WERI-Rb-1 (cell line): ENCODE results near the gene HIP1.
"Not testable (repeated sequence)": the region's sequence is repeated elsewhere in the genome, so short reads cannot be mapped to it uniquely, and the experiment has no call there.

Experiments used
- DNase-seq: peaks from one replicate; pipeline ENCODE4 v3.0.0-alpha.2; 2020
- H3K27ac ChIP-seq: fragments of 250-450 bp; sonication (Bioruptor Pico); 2 replicates; pipeline ENCODE4 v1.5.1; 2020; ENCODE audit warnings: mild to moderate bottlenecking, moderate library complexity
- H3K27me3 ChIP-seq: fragments of 250-450 bp; sonication (Bioruptor Pico); 2 replicates; pipeline ENCODE4 v1.5.1; 2021; ENCODE audit warnings: mild to moderate bottlenecking, low read depth, moderate library complexity; ENCODE audit not compliant: insufficient read depth, severe bottlenecking
- H3K36me3 ChIP-seq: fragments of 250-450 bp; sonication (Bioruptor Pico); 2 replicates; pipeline ENCODE4 v1.5.1; 2020; ENCODE audit warnings: mild to moderate bottlenecking, moderate library complexity
- H3K4me3 ChIP-seq: 2 replicates; pipeline ENCODE4 v1.5.1; 2011; ENCODE audit warnings: low read depth, mild to moderate bottlenecking, control low read depth, low read length
- H3K9me3 ChIP-seq: fragments of 250-450 bp; sonication (Bioruptor Pico); 2 replicates; pipeline ENCODE4 v1.5.1; 2021; ENCODE audit warnings: mild to moderate bottlenecking, moderate library complexity; ENCODE audit not compliant: severe bottlenecking
- CTCF ChIP-seq: IDR thresholded peaks from 2 replicates; pipeline ENCODE4 v1.5.1; 2011; ENCODE audit warnings: low read depth, mild to moderate bottlenecking, control low read depth, inconsistent platforms, low read length

The HIP1 gene

GRCh38 chr7:75688200-75689136 lies 50.3 kb downstream of the HIP1 start:
- H3K27ac ChIP-seq = no peak overlapping the region
- no peaks in the 10 kb centered on the region for H3K27me3 ChIP-seq
- H3K4me3 ChIP-seq = no peak overlapping the region
- H3K36me3 ChIP-seq = no peaks in the 10 kb centered on the region
- H3K9me3 ChIP-seq = no peaks in the 10 kb centered on the region
- no peak for DNase-seq
- no peak for TF ChIP-seq CTCF

- Histone ChIP-seq H3K27ac (no peak overlapping the region), H3K9me3 (no peaks in the 10 kb centered on the region), H3K4me3 (no peak overlapping the region), H3K27me3 (no peaks in the 10 kb centered on the region), H3K36me3 (no peaks in the 10 kb centered on the region)
- DNase-seq = no peak
- TF ChIP-seq CTCF = no peak
These were observed 51.3 kb downstream of the HIP1 start for GRCh38 chr7:75687246-75688088.

- no peaks in the 10 kb centered on the region for H3K36me3 ChIP-seq
- H3K27me3 ChIP-seq = no peaks in the 10 kb centered on the region
- TF ChIP-seq CTCF = no peak
- H3K4me3 ChIP-seq = no peak overlapping the region
- no peaks in the 10 kb centered on the region for H3K9me3 ChIP-seq
- H3K27ac ChIP-seq = no peak overlapping the region
- no peak for DNase-seq
These were observed 52.2 kb downstream of the HIP1 start for GRCh38 chr7:75686551-75686950.

GRCh38 chr7:75682052-75682451 lies 56.7 kb downstream of the HIP1 start:
- not testable (repeated sequence) for H3K4me3 ChIP-seq, H3K27ac ChIP-seq, H3K36me3 ChIP-seq, H3K9me3 ChIP-seq, H3K27me3 ChIP-seq, DNase-seq

- Histone ChIP-seq H3K9me3 (no peaks in the 10 kb centered on the region), H3K27me3 (no peaks in the 10 kb centered on the region), H3K36me3 (no peaks in the 10 kb centered on the region), H3K4me3 (no peak overlapping the region), H3K27ac (no peak overlapping the region)
- no peak for DNase-seq
- TF ChIP-seq CTCF = no peak
These were observed 59.7 kb downstream of the HIP1 start for GRCh38 chr7:75679060-75679459.

GRCh38 chr7:75669579-75669978 lies 69.2 kb downstream of the HIP1 start:
- Histone ChIP-seq H3K27ac (no peak overlapping the region), H3K27me3 (no peaks in the 10 kb centered on the region), H3K36me3 (no peaks in the 10 kb centered on the region), H3K9me3 (no peaks in the 10 kb centered on the region), H3K4me3 (no peak overlapping the region)
- no peak for DNase-seq
- no peak for TF ChIP-seq CTCF
